ENCODE results near the gene ELMO2.

The ELMO2 gene

DNA sequence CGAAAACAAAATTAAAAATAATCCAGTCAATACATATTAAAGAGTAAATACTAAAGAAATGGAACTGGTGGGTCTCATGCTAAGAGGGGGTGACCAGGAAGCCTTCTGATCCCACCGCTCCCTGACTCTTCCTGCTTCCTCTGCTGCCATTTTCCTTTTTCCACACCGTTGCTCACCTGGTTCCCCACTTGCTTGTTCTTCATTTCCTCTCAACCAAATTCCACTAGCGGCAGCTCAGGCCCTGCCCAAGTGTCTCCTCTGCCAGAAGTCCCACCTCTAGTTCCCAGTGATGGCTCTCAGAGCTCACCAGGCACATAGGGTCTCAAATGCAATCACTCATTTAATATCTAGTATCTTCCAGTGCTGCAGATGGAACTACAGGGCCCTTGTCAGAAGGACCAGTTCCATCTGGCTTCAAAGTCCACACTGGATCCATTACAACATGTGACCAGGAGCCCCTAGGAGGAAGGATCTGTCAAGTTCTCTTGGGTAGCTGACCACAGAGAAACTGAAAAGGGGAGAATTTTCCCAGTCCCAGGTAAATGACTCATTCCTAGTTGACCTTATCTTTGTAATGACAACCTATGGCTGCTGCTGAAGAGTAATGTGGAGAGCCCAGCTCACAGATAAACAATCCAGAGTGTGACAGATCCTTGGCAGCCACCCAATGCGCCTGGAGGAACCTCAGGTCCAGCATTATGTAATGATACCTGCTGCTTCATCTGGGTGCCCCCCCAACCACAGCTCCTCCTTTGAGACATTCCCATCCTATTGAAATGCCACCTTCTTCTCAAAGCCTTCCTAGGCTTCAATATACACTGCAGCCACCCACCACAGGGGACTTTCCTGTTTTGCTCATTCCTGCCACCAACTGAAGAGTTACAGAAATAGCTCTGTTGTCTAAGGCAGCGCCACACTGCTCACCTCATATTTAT lies 38.2 kb downstream of the ELMO2 start:
- H3K9ac ChIP-seq (ENCODE audit: low read length in 2 of 2): no peak overlapping the region
- H3K36me3 ChIP-seq (ENCODE audit: control insufficient read depth in 2 of 2, insufficient read depth in 2 of 2, low read length in 2 of 2): peaks cover 58 to 65% of the 10 kb centered on the region in 2 donors
- no peaks in the 10 kb centered on the region for H3K27me3 ChIP-seq (ENCODE audit: control insufficient read depth in 1 of 2, insufficient read depth in 2 of 2, low read length in 2 of 2)
- H3K9me3 ChIP-seq (ENCODE audit: control insufficient read depth in 2 of 2, low read length in 2 of 2): no peaks in the 10 kb centered on the region
- H3K27ac ChIP-seq (ENCODE audit: low read length): no peak overlapping the region
- H3K4me3 ChIP-seq (ENCODE audit: low read length in 2 of 2): no peak overlapping the region
- H3K4me1 ChIP-seq (ENCODE audit: control insufficient read depth, insufficient read depth, low read length): peaks cover 16% of the 10 kb centered on the region

DNA sequence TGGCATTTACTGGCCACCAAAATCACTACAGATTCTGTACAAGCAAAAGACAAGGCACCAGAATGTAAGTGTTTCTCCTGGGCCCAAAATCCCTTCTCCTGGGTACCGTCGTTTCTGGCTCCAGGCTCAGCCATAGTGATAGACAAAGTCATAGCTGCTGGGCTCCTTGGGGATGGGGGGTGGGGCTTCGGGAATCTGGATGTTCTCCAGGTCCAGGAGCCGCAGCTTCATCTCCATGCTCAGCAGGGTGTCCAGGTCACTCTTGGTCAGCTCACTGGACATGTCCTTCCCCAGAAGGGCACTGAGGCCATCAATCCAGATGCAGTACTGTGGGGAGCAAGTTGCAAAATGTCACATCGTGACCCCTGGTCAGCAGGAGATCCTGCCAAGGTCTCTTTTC lies 39.2 kb downstream of the ELMO2 start:
- Histone ChIP-seq H3K9ac (ENCODE audit: low read length in 2 of 2) (no peak overlapping the region), H3K4me1 (ENCODE audit: control insufficient read depth, insufficient read depth, low read length) (peaks cover 21% of the 10 kb centered on the region), H3K36me3 (ENCODE audit: control insufficient read depth in 2 of 2, insufficient read depth in 2 of 2, low read length in 2 of 2) (peaks cover 50 to 55% of the 10 kb centered on the region in 2 donors), H3K9me3 (ENCODE audit: control insufficient read depth in 2 of 2, low read length in 2 of 2) (no peaks in the 10 kb centered on the region), H3K4me3 (ENCODE audit: low read length in 2 of 2) (no peak overlapping the region), H3K27me3 (ENCODE audit: control insufficient read depth in 1 of 2, insufficient read depth in 2 of 2, low read length in 2 of 2) (no peaks in the 10 kb centered on the region), H3K27ac (ENCODE audit: low read length) (no peak overlapping the region)

DNA sequence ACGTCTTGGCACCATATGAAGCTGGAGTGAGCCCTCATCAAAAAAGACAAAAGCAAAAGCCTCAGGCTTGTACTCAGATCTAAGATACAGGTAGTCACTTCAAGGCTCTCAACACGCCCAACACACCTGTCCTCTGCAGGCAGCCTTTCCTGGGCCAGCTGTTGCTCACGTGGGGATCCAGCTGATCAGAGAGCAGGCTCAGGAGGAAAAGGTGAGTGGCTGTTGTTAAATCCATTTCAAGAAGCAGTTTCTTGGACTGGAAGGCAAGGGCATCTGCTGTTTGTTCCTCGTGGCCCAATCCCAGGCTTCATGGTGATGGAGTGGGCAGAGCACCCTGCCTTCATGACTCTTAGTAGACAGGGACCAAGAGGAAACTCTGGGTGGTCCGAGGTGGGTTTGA lies 39.6 kb downstream of the ELMO2 start:
- Histone ChIP-seq H3K9ac (ENCODE audit: low read length in 2 of 2) (no peak overlapping the region), H3K36me3 (ENCODE audit: control insufficient read depth in 2 of 2, insufficient read depth in 2 of 2, low read length in 2 of 2) (peaks cover 45 to 51% of the 10 kb centered on the region in 2 donors)

DNA sequence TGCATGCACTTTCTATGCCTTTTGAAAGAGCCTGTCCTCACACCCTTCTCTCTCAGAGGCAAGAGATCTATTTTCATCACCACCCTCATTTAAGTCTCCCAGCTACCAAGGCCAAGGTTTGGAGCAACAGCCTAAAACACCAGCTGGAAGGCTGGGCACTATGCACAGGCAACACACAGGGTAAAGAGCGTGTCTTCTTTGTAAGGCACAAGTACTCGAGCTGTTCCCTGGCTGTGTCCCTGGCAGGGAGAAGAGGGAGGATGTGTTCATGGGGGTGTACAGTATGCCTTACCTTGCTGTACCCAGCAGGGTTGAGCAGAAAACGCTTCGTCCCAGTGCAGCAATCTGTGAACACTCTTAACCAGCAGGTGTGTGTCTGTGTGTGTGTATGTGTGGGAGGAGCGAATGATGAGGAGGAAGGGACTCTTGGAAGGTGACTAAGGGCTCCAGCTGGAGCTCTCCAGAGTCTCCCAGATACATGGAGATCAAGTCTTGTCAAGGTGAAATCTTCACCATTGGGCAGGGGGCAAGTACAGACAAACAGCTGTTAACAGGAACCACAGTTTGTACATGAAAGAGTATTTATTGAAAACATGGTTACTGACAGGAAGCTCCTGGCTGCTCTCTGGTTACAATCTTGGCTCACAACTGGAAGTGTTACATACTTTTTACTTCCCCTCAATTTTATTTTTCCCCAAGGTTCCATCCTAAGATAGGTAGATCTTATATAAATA lies 40.8 kb downstream of the ELMO2 start:
- Histone ChIP-seq H3K4me1 (ENCODE audit: control insufficient read depth, insufficient read depth, low read length) (peaks cover 29% of the 10 kb centered on the region), H3K4me3 (ENCODE audit: low read length in 2 of 2) (peak overlapping the region in 1 of 2 donors; percentile 97), H3K9ac (ENCODE audit: low read length in 2 of 2) (no peak overlapping the region), H3K27me3 (ENCODE audit: control insufficient read depth in 1 of 2, insufficient read depth in 2 of 2, low read length in 2 of 2) (no peaks in the 10 kb centered on the region), H3K36me3 (ENCODE audit: control insufficient read depth in 2 of 2, insufficient read depth in 2 of 2, low read length in 2 of 2) (peaks cover 37 to 44% of the 10 kb centered on the region in 2 donors), H3K27ac (ENCODE audit: low read length) (no peak overlapping the region), H3K9me3 (ENCODE audit: control insufficient read depth in 2 of 2, low read length in 2 of 2) (no peaks in the 10 kb centered on the region)

More for the DNA sequence above, 39.6 kb downstream of the ELMO2 start:
- H3K4me1 ChIP-seq (ENCODE audit: control insufficient read depth, insufficient read depth, low read length): peaks cover 24% of the 10 kb centered on the region
- H3K9me3 ChIP-seq (ENCODE audit: control insufficient read depth in 2 of 2, low read length in 2 of 2): no peaks in the 10 kb centered on the region
- no peaks in the 10 kb centered on the region for H3K27me3 ChIP-seq (ENCODE audit: control insufficient read depth in 1 of 2, insufficient read depth in 2 of 2, low read length in 2 of 2)
- H3K4me3 ChIP-seq (ENCODE audit: low read length in 2 of 2): no peak overlapping the region
- H3K27ac ChIP-seq (ENCODE audit: low read length): no peak overlapping the region

DNA sequence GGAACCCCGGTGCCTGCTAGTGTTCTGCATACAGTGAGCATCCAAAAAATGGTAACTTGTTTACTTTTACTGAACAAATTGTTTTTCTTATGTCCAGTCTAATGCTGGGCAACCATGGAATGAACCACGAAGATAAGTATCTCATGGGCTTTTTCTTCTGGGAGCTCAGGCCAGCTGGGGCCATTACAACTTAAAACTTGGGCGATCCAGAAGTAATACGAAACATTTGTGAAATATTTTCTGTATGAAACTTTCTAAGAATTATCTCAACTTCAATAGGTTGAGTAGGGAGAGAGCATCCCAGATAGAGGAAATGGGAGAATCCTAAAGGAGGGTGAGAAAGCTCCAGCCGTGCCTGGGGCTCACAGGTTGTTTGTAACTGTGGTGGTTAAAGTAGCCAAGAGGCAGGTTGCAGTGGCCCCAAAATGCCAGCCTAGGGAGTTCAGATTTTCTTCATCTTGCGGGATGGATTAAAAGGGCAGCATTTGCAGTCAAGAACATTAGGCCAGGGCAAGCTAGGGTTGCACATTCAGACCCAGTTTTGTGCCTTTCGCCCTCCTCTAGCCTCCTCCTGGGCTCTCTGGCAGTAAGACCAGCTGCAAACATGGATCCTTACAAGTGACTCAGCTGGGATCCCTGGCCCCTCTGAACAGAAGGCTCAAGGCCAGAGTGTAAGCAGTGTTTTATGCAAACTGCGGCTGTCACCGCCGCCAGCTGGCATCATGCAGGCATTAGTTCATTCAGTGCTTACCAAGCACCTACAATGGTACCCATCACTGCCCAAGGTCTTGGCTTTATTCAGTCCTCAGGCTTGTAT lies 41.5 kb downstream of the ELMO2 start:
- Histone ChIP-seq H3K4me1 (ENCODE audit: control insufficient read depth, insufficient read depth, low read length) (peaks cover 30% of the 10 kb centered on the region), H3K4me3 (ENCODE audit: low read length in 2 of 2) (peak overlapping the region; percentile 91 to 97), H3K27ac (ENCODE audit: low read length) (peak overlapping the region; percentile 93), H3K36me3 (ENCODE audit: control insufficient read depth in 2 of 2, insufficient read depth in 2 of 2, low read length in 2 of 2) (peaks cover 30 to 38% of the 10 kb centered on the region in 2 donors), H3K27me3 (ENCODE audit: control insufficient read depth in 1 of 2, insufficient read depth in 2 of 2, low read length in 2 of 2) (no peaks in the 10 kb centered on the region), H3K9ac (ENCODE audit: low read length in 2 of 2) (peak overlapping the region; percentile 71 to 93), H3K9me3 (ENCODE audit: control insufficient read depth in 2 of 2, low read length in 2 of 2) (no peaks in the 10 kb centered on the region)

DNA sequence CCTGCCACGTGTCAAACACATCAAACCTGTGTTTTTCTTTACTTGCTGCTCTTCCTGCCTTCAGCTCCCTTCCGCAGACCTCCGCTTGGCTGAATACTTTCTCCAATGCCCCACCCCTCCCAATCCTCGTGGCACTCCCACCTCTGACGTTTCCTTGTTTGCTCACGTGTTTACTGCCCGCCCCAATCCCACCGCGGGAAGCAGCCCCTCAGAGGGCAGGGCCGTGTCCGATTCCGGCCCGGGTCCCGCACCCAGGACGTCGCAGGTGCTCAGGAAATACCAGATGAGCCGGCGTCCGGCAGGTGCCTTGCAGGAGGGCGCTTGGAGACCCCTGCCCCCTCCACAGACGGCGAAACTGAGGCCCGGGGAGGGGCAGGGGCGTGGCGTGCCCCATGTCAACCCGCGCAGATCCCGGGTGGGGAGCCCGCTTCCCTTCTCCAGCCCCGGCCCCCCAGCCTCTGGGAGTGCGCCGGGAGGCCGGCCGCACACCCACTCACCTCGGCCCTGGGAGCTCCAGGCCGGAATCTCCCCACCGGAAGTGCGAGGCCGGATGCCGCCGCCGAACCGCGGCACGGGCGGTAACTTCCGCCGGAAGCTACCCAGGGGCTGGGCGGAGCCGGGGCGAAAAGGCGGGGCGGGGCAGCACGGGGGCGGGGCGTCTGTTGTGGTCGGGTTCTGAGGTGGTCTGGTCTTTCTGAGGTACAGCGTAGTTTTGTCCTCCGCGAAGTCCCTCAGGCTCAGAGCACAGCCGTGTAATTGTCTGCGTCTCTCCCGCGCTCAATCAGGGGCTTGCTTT lies 42.3 kb downstream of the ELMO2 start:
- Histone ChIP-seq H3K9ac (ENCODE audit: low read length in 2 of 2) (peak overlapping the region; percentile 89 to 93), H3K4me3 (ENCODE audit: low read length in 2 of 2) (peak overlapping the region; percentile 91 to 97), H3K36me3 (ENCODE audit: control insufficient read depth in 2 of 2, insufficient read depth in 2 of 2, low read length in 2 of 2) (peaks cover 25 to 36% of the 10 kb centered on the region in 2 donors), H3K9me3 (ENCODE audit: control insufficient read depth in 2 of 2, low read length in 2 of 2) (no peaks in the 10 kb centered on the region), H3K27ac (ENCODE audit: low read length) (peak overlapping the region; percentile 93), H3K4me1 (ENCODE audit: control insufficient read depth, insufficient read depth, low read length) (peaks cover 35% of the 10 kb centered on the region), H3K27me3 (ENCODE audit: control insufficient read depth in 1 of 2, insufficient read depth in 2 of 2, low read length in 2 of 2) (no peaks in the 10 kb centered on the region)

DNA sequence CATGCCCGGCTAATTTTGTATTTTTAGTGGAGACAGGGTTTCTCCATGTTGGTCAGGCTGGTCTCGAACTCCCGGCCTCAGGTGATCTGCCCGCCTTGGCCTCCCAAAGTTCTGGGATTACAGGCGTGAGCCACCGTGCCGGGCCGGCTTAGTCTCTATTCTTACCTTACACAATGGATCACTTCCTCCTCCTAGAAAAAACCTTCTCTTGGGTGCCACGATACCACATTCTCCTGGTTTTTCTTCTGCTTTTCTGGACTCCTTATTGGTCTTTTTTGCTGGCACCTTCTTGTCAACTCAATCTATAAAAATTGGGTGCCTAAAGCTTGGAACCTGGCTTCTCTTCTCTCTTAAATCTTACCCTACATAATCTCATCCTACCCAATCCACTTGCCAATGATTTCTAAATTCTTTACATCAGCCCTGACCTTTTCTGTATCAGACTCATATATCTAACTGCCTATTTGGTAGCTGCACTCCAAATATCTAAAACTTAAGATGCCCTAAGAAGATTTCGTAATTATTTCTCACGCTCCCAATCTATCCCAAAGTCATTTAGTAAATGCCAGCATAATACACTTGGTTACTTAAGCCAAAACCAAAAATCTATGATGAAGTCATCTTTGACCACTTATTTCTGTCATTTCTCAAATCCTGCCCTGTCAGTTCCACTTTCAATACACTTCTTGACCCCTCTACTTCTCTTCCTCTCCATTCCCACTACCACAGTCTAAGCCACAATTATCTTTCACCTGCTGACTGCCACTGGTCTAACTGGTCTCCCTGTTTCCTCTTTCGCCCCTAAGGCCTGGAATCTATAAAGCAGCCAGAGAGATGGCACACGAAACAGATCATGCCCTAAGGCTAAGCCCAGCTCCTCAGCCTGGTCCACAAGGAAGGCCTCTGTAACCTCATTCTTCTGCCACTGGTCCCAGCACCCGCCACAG lies 43.2 kb downstream of the ELMO2 start:
- Histone ChIP-seq H3K9me3 (ENCODE audit: control insufficient read depth in 2 of 2, low read length in 2 of 2) (no peaks in the 10 kb centered on the region), H3K4me3 (ENCODE audit: low read length in 2 of 2) (peak overlapping the region; percentile 91 to 97), H3K9ac (ENCODE audit: low read length in 2 of 2) (peak overlapping the region; percentile 89 to 93), H3K27me3 (ENCODE audit: control insufficient read depth in 1 of 2, insufficient read depth in 2 of 2, low read length in 2 of 2) (no peaks in the 10 kb centered on the region), H3K4me1 (ENCODE audit: control insufficient read depth, insufficient read depth, low read length) (peaks cover 38% of the 10 kb centered on the region), H3K27ac (ENCODE audit: low read length) (peak overlapping the region; percentile 93), H3K36me3 (ENCODE audit: control insufficient read depth in 2 of 2, insufficient read depth in 2 of 2, low read length in 2 of 2) (peaks cover 18 to 29% of the 10 kb centered on the region in 2 donors)

DNA sequence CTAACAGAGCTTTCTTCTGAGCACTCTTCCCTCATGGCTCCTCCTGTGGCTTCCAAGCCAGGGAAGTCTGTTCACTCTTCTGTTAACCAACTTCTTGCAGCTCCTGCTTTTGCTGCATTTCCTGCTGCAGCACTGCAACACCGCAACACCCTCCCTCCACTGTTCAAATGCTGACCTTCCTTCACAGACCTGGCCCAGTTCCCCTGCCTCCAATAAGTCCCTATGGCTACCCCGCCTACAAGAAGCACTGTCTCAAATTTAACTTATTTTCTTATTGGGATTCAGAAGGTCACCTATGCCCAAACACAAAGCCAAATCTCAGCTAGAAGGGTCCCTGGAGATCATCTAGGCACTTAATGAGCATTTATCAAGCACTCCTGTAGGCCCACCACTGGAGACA lies 44.6 kb downstream of the ELMO2 start:
- H3K36me3 ChIP-seq (ENCODE audit: control insufficient read depth in 2 of 2, insufficient read depth in 2 of 2, low read length in 2 of 2): peaks cover 10 to 17% of the 10 kb centered on the region in 2 donors
- H3K4me1 ChIP-seq (ENCODE audit: control insufficient read depth, insufficient read depth, low read length): peaks cover 44% of the 10 kb centered on the region
- H3K27me3 ChIP-seq (ENCODE audit: control insufficient read depth in 1 of 2, insufficient read depth in 2 of 2, low read length in 2 of 2): no peaks in the 10 kb centered on the region
- H3K9me3 ChIP-seq (ENCODE audit: control insufficient read depth in 2 of 2, low read length in 2 of 2): no peaks in the 10 kb centered on the region
- H3K4me3 ChIP-seq (ENCODE audit: low read length in 2 of 2): no peak overlapping the region
- H3K9ac ChIP-seq (ENCODE audit: low read length in 2 of 2): no peak overlapping the region
- H3K27ac ChIP-seq (ENCODE audit: low read length): no peak overlapping the region

DNA sequence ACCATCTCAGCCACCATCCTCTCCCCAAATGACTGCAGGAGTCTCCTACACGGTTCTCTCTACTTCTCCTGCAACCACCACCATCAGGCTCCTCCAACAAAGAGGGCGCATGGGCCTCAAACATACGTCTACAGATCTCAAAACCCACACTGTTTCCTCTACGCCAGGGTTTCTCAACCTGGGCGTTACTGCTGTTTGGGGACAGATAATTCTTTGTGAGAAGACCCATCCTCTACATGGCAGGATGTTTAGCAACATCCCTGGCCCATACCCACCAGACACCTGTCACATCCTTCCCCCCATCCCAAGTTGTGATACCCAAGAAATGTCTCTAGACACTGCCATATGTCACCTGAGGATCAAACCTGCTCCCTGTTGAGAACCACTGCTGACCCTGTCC lies 45.0 kb downstream of the ELMO2 start:
- Histone ChIP-seq H3K27me3 (ENCODE audit: control insufficient read depth in 1 of 2, insufficient read depth in 2 of 2, low read length in 2 of 2) (no peaks in the 10 kb centered on the region), H3K4me1 (ENCODE audit: control insufficient read depth, insufficient read depth, low read length) (peaks cover 49% of the 10 kb centered on the region), H3K9me3 (ENCODE audit: control insufficient read depth in 2 of 2, low read length in 2 of 2) (no peaks in the 10 kb centered on the region), H3K36me3 (ENCODE audit: control insufficient read depth in 2 of 2, insufficient read depth in 2 of 2, low read length in 2 of 2) (peaks cover 6 to 12% of the 10 kb centered on the region in 2 donors), H3K27ac (ENCODE audit: low read length) (no peak overlapping the region), H3K4me3 (ENCODE audit: low read length in 2 of 2) (no peak overlapping the region), H3K9ac (ENCODE audit: low read length in 2 of 2) (no peak overlapping the region)

All from stomach smooth muscle (tissue), 2 donors.